H9 (cell line): ENCODE results near the gene CTNNB1. TPM values are rescaled to one million over a fixed set of nuclear protein-coding genes. Genes with fewer than 3 reads are reported as not detected.

ENCODE experiments used
- DNase-seq: peaks from one replicate; pipeline ENCODE4 v3.0.0-alpha.2; 2017
- H2AFZ ChIP-seq: one replicate; pipeline ENCODE4 v1.6.1; 2013; ENCODE audit warnings: mild to moderate bottlenecking, low read length, control low read depth, moderate library complexity
- H2AK5ac ChIP-seq: 2 replicates; pipeline ENCODE4 v1.6.1; 2013; ENCODE audit warnings: low read length, control low read depth, mixed read lengths; ENCODE audit not compliant: insufficient read length
- H2BK120ac ChIP-seq: one replicate; pipeline ENCODE4 v1.6.1; 2013; ENCODE audit warnings: low read depth, mild to moderate bottlenecking, low read length, control low read depth, inconsistent platforms; ENCODE audit not compliant: poor library complexity, severe bottlenecking
- H2BK12ac ChIP-seq: 2 replicates; pipeline ENCODE4 v1.6.1; 2013; ENCODE audit warnings: low read length, control low read depth, mixed read lengths, low read depth; ENCODE audit not compliant: insufficient read length
- H2BK15ac ChIP-seq: 2 replicates; pipeline ENCODE4 v1.6.1; 2013; ENCODE audit warnings: low read depth, low read length, control low read depth
- H2BK20ac ChIP-seq: one replicate; pipeline ENCODE4 v1.6.1; 2013; ENCODE audit warnings: low read depth, mild to moderate bottlenecking, low read length, control low read depth, inconsistent platforms; ENCODE audit not compliant: poor library complexity, severe bottlenecking
- H2BK5ac ChIP-seq: 2 replicates; pipeline ENCODE4 v1.6.1; 2013; ENCODE audit warnings: low read length, control low read depth, mixed read lengths; ENCODE audit not compliant: insufficient read length
- H3K14ac ChIP-seq: 2 replicates; pipeline ENCODE4 v1.6.1; 2013; ENCODE audit warnings: low read length, control low read depth; ENCODE audit not compliant: insufficient read depth
- H3K18ac ChIP-seq: 2 replicates; pipeline ENCODE4 v1.6.1; 2013; ENCODE audit warnings: low read depth, mild to moderate bottlenecking, mixed read lengths, low read length, control low read depth; ENCODE audit not compliant: insufficient read length
- H3K23ac ChIP-seq: 2 replicates; pipeline ENCODE4 v1.6.1; 2013; ENCODE audit warnings: low read length, control low read depth, mixed read lengths, low read depth; ENCODE audit not compliant: insufficient read length
- H3K23me2 ChIP-seq: 2 replicates; pipeline ENCODE4 v1.6.1; 2013; ENCODE audit warnings: low read depth, mild to moderate bottlenecking, mixed read lengths, low read length, control low read depth; ENCODE audit not compliant: insufficient read length, poor library complexity, severe bottlenecking
- H3K27ac ChIP-seq: 2 replicates; pipeline ENCODE4 v1.5.1; 2013; ENCODE audit warnings: low read length, control low read depth, mixed read lengths, low read depth; ENCODE audit not compliant: insufficient read length
- H3K27me3 ChIP-seq: 2 replicates; pipeline ENCODE4 v1.6.1; 2013; ENCODE audit warnings: low read length, control low read depth, inconsistent platforms; ENCODE audit not compliant: insufficient read depth
- H3K4ac ChIP-seq: 2 replicates; pipeline ENCODE4 v1.6.1; 2013; ENCODE audit warnings: low read depth, mild to moderate bottlenecking, control low read depth, inconsistent platforms, low read length, moderate library complexity
- H3K4me1 ChIP-seq: 2 replicates; pipeline ENCODE4 v1.6.1; 2013; ENCODE audit warnings: low read length, control low read depth, inconsistent platforms; ENCODE audit not compliant: insufficient read depth
- H3K4me2 ChIP-seq: 2 replicates; pipeline ENCODE4 v1.6.1; 2013; ENCODE audit warnings: low read length, control low read depth, mixed read lengths; ENCODE audit not compliant: insufficient read length, insufficient read depth
- H3K56ac ChIP-seq: 2 replicates; pipeline ENCODE4 v1.6.1; 2013; ENCODE audit warnings: low read depth, mild to moderate bottlenecking, mixed read lengths, low read length, control low read depth; ENCODE audit not compliant: insufficient read length
- H3K79me1 ChIP-seq: 2 replicates; pipeline ENCODE4 v1.6.1; 2013; ENCODE audit warnings: low read depth, mild to moderate bottlenecking, moderate library complexity, low read length, control low read depth, inconsistent platforms; ENCODE audit not compliant: insufficient read depth, poor library complexity, severe bottlenecking
- H3K79me2 ChIP-seq: 2 replicates; pipeline ENCODE4 v1.6.1; 2013; ENCODE audit warnings: low read length, control low read depth, inconsistent platforms; ENCODE audit not compliant: insufficient read depth
- H3K9ac ChIP-seq: 2 replicates; pipeline ENCODE4 v1.6.1; 2013; ENCODE audit warnings: low read length, control low read depth, mixed read lengths; ENCODE audit not compliant: insufficient read length; ENCODE audit errors: extremely low read depth
- H3K9me3 ChIP-seq: one replicate; pipeline ENCODE4 v1.6.1; 2013; ENCODE audit warnings: low read depth, low read length, inconsistent platforms; ENCODE audit not compliant: control insufficient read depth
- H3T11ph ChIP-seq: one replicate; pipeline ENCODE4 v1.6.1; 2013; ENCODE audit warnings: mild to moderate bottlenecking, low read length, control low read depth, inconsistent platforms
- H4K20me1 ChIP-seq: one replicate; pipeline ENCODE4 v1.6.1; 2013; ENCODE audit not compliant: control insufficient read depth, insufficient read length, insufficient read depth
- H4K5ac ChIP-seq: 2 replicates; pipeline ENCODE4 v1.6.1; 2013; ENCODE audit warnings: low read depth, mild to moderate bottlenecking, mixed read lengths, low read length, control low read depth; ENCODE audit not compliant: insufficient read length
- H4K8ac ChIP-seq: replicated peaks from 2 replicates; pipeline ENCODE4 v1.6.1; 2013; ENCODE audit warnings: low read length, control low read depth, mixed read lengths, low read depth; ENCODE audit not compliant: insufficient read length
- H4K91ac ChIP-seq: 2 replicates; pipeline ENCODE4 v1.6.1; 2013; ENCODE audit warnings: low read depth, mild to moderate bottlenecking, moderate library complexity, mixed read lengths, low read length, control low read depth; ENCODE audit not compliant: insufficient read length
- H3K27ac Mint-ChIP-seq, 3 experiments: 2 replicates in 2 of 3; 3 replicates in 1 of 3; pipeline ENCODE4 v1.8.0; 2020 to 2021; ENCODE audit warnings: mixed read lengths in 3 of 3, mild to moderate bottlenecking in 1 of 3, moderate library complexity in 1 of 3
- H3K27me3 Mint-ChIP-seq: 2 replicates; pipeline ENCODE4 v1.8.0; 2021; ENCODE audit warnings: low read depth, mild to moderate bottlenecking, moderate library complexity, mixed read lengths
- H3K36me3 Mint-ChIP-seq, 3 experiments: 2 replicates in 2 of 3; 3 replicates in 1 of 3; pipeline ENCODE4 v1.8.0; 2020 to 2021; ENCODE audit warnings: low read depth in 3 of 3, mixed read lengths in 3 of 3; ENCODE audit not compliant: insufficient read depth in 1 of 3
- H3K4me1 Mint-ChIP-seq, 2 experiments: 2 replicates each; pipeline ENCODE4 v1.8.0; 2020; ENCODE audit warnings: mixed read lengths in 2 of 2
- H3K4me3 Mint-ChIP-seq, 2 experiments: 2 replicates in 1 of 2; 3 replicates in 1 of 2; pipeline ENCODE4 v1.8.0; 2020 to 2021; ENCODE audit warnings: mild to moderate bottlenecking in 2 of 2, mixed read lengths in 2 of 2, moderate library complexity in 1 of 2
- H3K9me3 Mint-ChIP-seq, 2 experiments: 2 replicates in 1 of 2; 3 replicates in 1 of 2; pipeline ENCODE4 v1.8.0; 2020; ENCODE audit warnings: mild to moderate bottlenecking in 2 of 2, mixed read lengths in 2 of 2, moderate library complexity in 1 of 2
- WGBS: extraction: QIAGEN DNeasy Blood & Tissue Kit; methylation state at CpG from one replicate; pipeline ENCODE4 v1.1.7; 2013; ENCODE audit warnings: missing lambda C conversion rate, low lambda C conversion rate, mixed read lengths; ENCODE audit not compliant: insufficient read length; ENCODE audit errors: extremely low coverage; 5-methylcytosine and 5-hydroxymethylcytosine counted together
- total RNA-seq: library from RNA; stranded (reverse); gene quantifications from 2 replicates; pipeline ENCODE4 v1.2.1, GENCODE V29; 2021
- TF ChIP-seq, protein P1 (sequence below): fragments of 200-600 bp; sonication (generic); conservative IDR thresholded peaks from 3 replicates; pipeline ENCODE4 v1.8.0; 2021; ENCODE audit warnings: antibody characterized with exemption, mild to moderate bottlenecking

CTNNB1 gene
- total RNA-seq, 1 experiment from 2014 or later, result 500 TPM

GRCh38 chr3:41210966-41211365 is 11.7 kb downstream of the CTNNB1 start:
- H4K8ac ChIP-seq, result no peak overlapping the region
- H3K56ac ChIP-seq, result no peak overlapping the region
- peaks cover 75 to 77% of the 10 kb centered on the region in 2 experiments for H3K4me1 Mint-ChIP-seq
- H2BK5ac ChIP-seq, result no peak overlapping the region
- peaks cover 3% of the 10 kb centered on the region; the same call in 1 of the 2 replicates for H3K4me1 ChIP-seq
- no peak overlapping the region for H3K14ac ChIP-seq
- no peak overlapping the region for H2BK12ac ChIP-seq
- peaks cover 9% of the 10 kb centered on the region for H3K79me1 ChIP-seq
- peaks cover 5 to 17% (median 11%) of the 10 kb centered on the region in 3 experiments for H3K36me3 Mint-ChIP-seq
- no peak overlapping the region for H2BK20ac ChIP-seq
- no peak overlapping the region for H3K4ac ChIP-seq
- H3K9me3 Mint-ChIP-seq, result no peaks in the 10 kb centered on the region
- DNase-seq, result no peak
- TF ChIP-seq, protein P1, sequence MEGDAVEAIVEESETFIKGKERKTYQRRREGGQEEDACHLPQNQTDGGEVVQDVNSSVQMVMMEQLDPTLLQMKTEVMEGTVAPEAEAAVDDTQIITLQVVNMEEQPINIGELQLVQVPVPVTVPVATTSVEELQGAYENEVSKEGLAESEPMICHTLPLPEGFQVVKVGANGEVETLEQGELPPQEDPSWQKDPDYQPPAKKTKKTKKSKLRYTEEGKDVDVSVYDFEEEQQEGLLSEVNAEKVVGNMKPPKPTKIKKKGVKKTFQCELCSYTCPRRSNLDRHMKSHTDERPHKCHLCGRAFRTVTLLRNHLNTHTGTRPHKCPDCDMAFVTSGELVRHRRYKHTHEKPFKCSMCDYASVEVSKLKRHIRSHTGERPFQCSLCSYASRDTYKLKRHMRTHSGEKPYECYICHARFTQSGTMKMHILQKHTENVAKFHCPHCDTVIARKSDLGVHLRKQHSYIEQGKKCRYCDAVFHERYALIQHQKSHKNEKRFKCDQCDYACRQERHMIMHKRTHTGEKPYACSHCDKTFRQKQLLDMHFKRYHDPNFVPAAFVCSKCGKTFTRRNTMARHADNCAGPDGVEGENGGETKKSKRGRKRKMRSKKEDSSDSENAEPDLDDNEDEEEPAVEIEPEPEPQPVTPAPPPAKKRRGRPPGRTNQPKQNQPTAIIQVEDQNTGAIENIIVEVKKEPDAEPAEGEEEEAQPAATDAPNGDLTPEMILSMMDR, result no peak
- H3K23ac ChIP-seq, result no peak overlapping the region
- no peaks in the 10 kb centered on the region for H3K23me2 ChIP-seq
- H3K27ac ChIP-seq, result no peak overlapping the region
- H3K18ac ChIP-seq, result no peak overlapping the region
- peaks cover 84% of the 10 kb centered on the region for H3K79me2 ChIP-seq
- no peak overlapping the region for H4K91ac ChIP-seq
- H3K4me2 ChIP-seq, result no peak overlapping the region
- H3K27ac Mint-ChIP-seq, result no peak overlapping the region
- no CpG with 5 or more reads among the region's 5 CpGs for WGBS
- no peak overlapping the region for H2AK5ac ChIP-seq
- H2AFZ ChIP-seq, result no peak overlapping the region
- no peak overlapping the region for H3T11ph ChIP-seq
- H4K5ac ChIP-seq, result no peak overlapping the region
- H3K9me3 ChIP-seq, result no peaks in the 10 kb centered on the region
- no peaks in the 10 kb centered on the region for H3K27me3 ChIP-seq
- H3K9ac ChIP-seq, result no peak overlapping the region
- no peak overlapping the region for H2BK120ac ChIP-seq
- no peak overlapping the region for H3K4me3 Mint-ChIP-seq
- H2BK15ac ChIP-seq, result no peak overlapping the region
- H4K20me1 ChIP-seq, result no peaks in the 10 kb centered on the region
- no peaks in the 10 kb centered on the region for H3K27me3 Mint-ChIP-seq
